Measurements from ENCODE around the gene TLX2. TPM values are rescaled to one million over a fixed set of nuclear protein-coding genes. Genes with fewer than 3 reads are reported as not detected.
A peak's percentile ranks its signal among the peaks of the same experiment; 100 is the strongest.

TLX2 gene
- total and polyA plus RNA-seq, 2 of the 4 experiments (the other 2 are of a cell fraction) = not detected

- no peak for TF ChIP-seq MXI1 (IDR thresholded peaks at IDR 0.05; ENCODE audit: borderline replicate concordance, low read depth, low read length)
These were observed 12.0 kb upstream of the TLX2 start (continued) for GRCh38 chr2:74502147-74502719.

GRCh38 chr2:74502720-74503505 is 11.3 kb upstream of the TLX2 start:
- peaks cover 32% of the 10 kb centered on the region for H3K27me3 ChIP-seq (ENCODE audit: control insufficient read depth, insufficient read depth, low read length)
- H2AK5ac ChIP-seq (ENCODE audit: low read depth, low read length) = peak overlapping the region; percentile 96
- ChIA-PET CTCF (interaction anchor here (0.9 kb wide), 1 partner anchor 82 kb away, joined by 3 read pairs; no protein-coding TSS in a partner anchor), POLR2A (ENCODE audit: unreplicated experiment) (interaction anchor here (1.4 kb wide), 1 partner anchor 20 kb away, joined by 3 read pairs; the partner anchor contains the start of genes CCDC142 and TTC31)
- peak overlapping the region; percentile 66; the same call in 1 of the 3 replicates for H2BK15ac ChIP-seq (ENCODE audit: low read depth, low read length)
- H3K14ac ChIP-seq (replicated peaks; ENCODE audit: low read depth, low read length) = peak overlapping the region; percentile 98
- peak overlapping the region; percentile 90 for H2AK9ac ChIP-seq (replicated peaks; ENCODE audit: low read depth, low read length, poor library complexity)
- peak overlapping the region; percentile 91 to 94 for H4K8ac ChIP-seq (ENCODE audit: low read depth in 2 of 2, low read length in 2 of 2)
- peak overlapping the region; percentile 74; the same call in 1 of the 2 replicates for H3K23ac ChIP-seq (ENCODE audit: low read depth, low read length)
- dilution Hi-C loops (cut with HindIII; ENCODE audit: low sequenced_read_pairs, unreplicated experiment) = no loop called here
- 2% methylated on average over 22 of the region's 67 CpGs; no CpG with 5 or more reads in 1 of the 2 experiments for WGBS, 2 experiments (ENCODE audit: extremely low coverage in 2 of 2, insufficient read length in 1 of 2)
- peak overlapping the region; percentile 94 for H3K4ac ChIP-seq (ENCODE audit: low read depth, low read length)
- H3K79me1 ChIP-seq (ENCODE audit: low read depth in 1 of 2, low read length in 2 of 2) = peaks cover 12 to 40% of the 10 kb centered on the region in 2 experiments
- peak overlapping the region; percentile 67 for H3K27ac ChIP-seq (ENCODE audit: insufficient read depth, low read length)
- H4K5ac ChIP-seq (ENCODE audit: low read depth, low read length) = peak overlapping the region; percentile 87
- no peaks in the 10 kb centered on the region for H4K20me1 ChIP-seq (ENCODE audit: insufficient read depth, low read length)
- peak; percentile 84 for DNase-seq
- intact Hi-C loops (cut with micrococcal nuclease) = no loop called here
- H3K9me1 ChIP-seq (ENCODE audit: insufficient read depth, low read length) = peaks cover 9% of the 10 kb centered on the region
- H3K9me3 ChIP-seq (ENCODE audit: control insufficient read depth, insufficient read depth, low read length) = no peaks in the 10 kb centered on the region
- H2BK120ac ChIP-seq (ENCODE audit: low read depth, low read length) = peak overlapping the region; percentile 78
- peak overlapping the region; percentile 41; the same call in 1 of the 2 replicates for H3K18ac ChIP-seq (ENCODE audit: low read depth, low read length)
- peaks cover 23% of the 10 kb centered on the region for H3K4me1 ChIP-seq (ENCODE audit: control insufficient read depth, insufficient read depth, low read length)
- H3K9ac ChIP-seq (ENCODE audit: low read depth, low read length) = peak overlapping the region; percentile 39
- H2BK20ac ChIP-seq (ENCODE audit: low read depth, low read length) = peak overlapping the region; percentile 43; the same call in 1 of the 2 replicates
- peaks cover 16% of the 10 kb centered on the region for H3K36me3 ChIP-seq (ENCODE audit: control insufficient read depth, insufficient read depth, low read length)
- peak overlapping the region; percentile 76; the same call in 1 of the 2 replicates for H3K56ac ChIP-seq (ENCODE audit: extremely low read depth, insufficient read depth, low read length)
- peak overlapping the region; percentile 97 for H2AFZ ChIP-seq (replicated peaks; ENCODE audit: low read length, poor library complexity)
- peak overlapping the region; percentile 27 for H2BK5ac ChIP-seq (ENCODE audit: low read depth, low read length, poor library complexity, severe bottlenecking)
- in situ Hi-C loops (cut with MboI; ENCODE audit: low sequenced_read_pairs) = no loop called here
- peak overlapping the region; percentile 67 for H3K4me2 ChIP-seq (ENCODE audit: low read depth, low read length)
- peak; percentile 60 for ATAC-seq (ENCODE audit: low read depth)
- H4K91ac ChIP-seq (ENCODE audit: insufficient read depth, low read depth, low read length) = peak overlapping the region; percentile 92
- BruUV-seq (replicated peaks) = no TSS peak
- peak overlapping the region; percentile 43 for H3K4me3 ChIP-seq (ENCODE audit: insufficient read depth, low read depth, low read length)
- peak; percentile 43; the same call in 1 of the 2 replicates for TF ChIP-seq POLR2A (IDR thresholded peaks at IDR 0.05; ENCODE audit: low read depth, low read length)
- TF ChIP-seq ELK1 (IDR thresholded peaks at IDR 0.05; ENCODE audit: borderline replicate concordance, low read depth, low read length) = no peak
- no peak for TF ChIP-seq RCOR1 (IDR thresholded peaks at IDR 0.05; ENCODE audit: insufficient replicate concordance, low read length)
- no peak for TF ChIP-seq RAD21 (IDR thresholded peaks at IDR 0.05; ENCODE audit: low read length)
- peak; percentile 20; the same call in 1 of the 2 replicates for TF ChIP-seq CTCF (conservative IDR thresholded peaks at IDR 0.05; ENCODE audit: low read depth, low read length)
- peak; percentile 65 for TF ChIP-seq FOS (IDR thresholded peaks at IDR 0.05; ENCODE audit: low read depth, low read length)
- no peak for TF ChIP-seq CEBPB (IDR thresholded peaks at IDR 0.05; ENCODE audit: low read depth, low read length)
- TF ChIP-seq BHLHE40 (IDR thresholded peaks at IDR 0.05; ENCODE audit: low read depth, low read length) = peak; percentile 96
- no peak for TF ChIP-seq SMC3 (IDR thresholded peaks at IDR 0.05; ENCODE audit: low read depth, low read length)
- no peak for TF ChIP-seq MXI1 (IDR thresholded peaks at IDR 0.05; ENCODE audit: borderline replicate concordance, low read depth, low read length)
